CD4-positive, alpha-beta memory T cell (primary cell): Measurements from ENCODE around the gene GGTLC2. TPM values are rescaled to one million over a fixed set of nuclear protein-coding genes. Genes with fewer than 3 reads are reported as not detected.
"Not testable (repeated sequence)": the region's sequence is repeated elsewhere in the genome, so short reads cannot be mapped to it uniquely, and the experiment has no call there.

Experiments used
- CTCF ChIA-PET: fragments of 350-600 bp; sonication (Branson Sonifier 250); formaldehyde crosslinking; loops from one replicate; lab custom pipeline; 2021; ENCODE audit warnings: inconsistent platforms; ENCODE audit not compliant: partially characterized antibody; lab: Charles Lee
- POLR2A ChIA-PET: fragments of 350-600 bp; sonication (Branson Sonifier 250); formaldehyde crosslinking; loops from one replicate; lab custom pipeline; 2021; ENCODE audit not compliant: partially characterized antibody; lab: Charles Lee
- DNase-seq, 5 donors: peaks; one replicate each; pipeline versions ENCODE4 v3.0.0 to v3.0.0-alpha.2; 2020 to 2022; ENCODE audit warnings: mixed read lengths in 1 of 5
- H3K27ac ChIP-seq: one replicate; pipeline ENCODE4 v1.7.0; 2013; ENCODE audit warnings: low read depth, low read length
- H3K27me3 ChIP-seq: 2 replicates; pipeline ENCODE4 v1.7.0; 2013; ENCODE audit warnings: mild to moderate bottlenecking, low read length, moderate library complexity; ENCODE audit not compliant: insufficient read depth
- H3K36me3 ChIP-seq: 2 replicates; pipeline ENCODE4 v1.7.0; 2013; ENCODE audit warnings: mild to moderate bottlenecking, low read length, moderate library complexity; ENCODE audit not compliant: insufficient read depth
- H3K4me1 ChIP-seq: 2 replicates; pipeline ENCODE4 v1.7.0; 2013; ENCODE audit warnings: mild to moderate bottlenecking, low read length, moderate library complexity; ENCODE audit not compliant: insufficient read depth
- H3K4me3 ChIP-seq, 2 donors: one replicate each; pipeline ENCODE4 v1.7.0; 2013; ENCODE audit warnings: low read length in 2 of 2, mild to moderate bottlenecking in 1 of 2
- H3K9me3 ChIP-seq, 2 donors: one replicate each; pipeline ENCODE4 v1.7.0; 2013; ENCODE audit warnings: low read length in 2 of 2, control low read depth in 1 of 2; ENCODE audit not compliant: control insufficient read depth in 1 of 2
- H3K27ac Mint-ChIP-seq, 7 donors: one replicate each; pipeline ENCODE4 v1.8.0; 2020 to 2021; ENCODE audit warnings: mixed read lengths in 7 of 7, mild to moderate bottlenecking in 6 of 7, inconsistent platforms in 3 of 7, moderate library complexity in 3 of 7
- H3K27me3 Mint-ChIP-seq, 2 donors: one replicate each; pipeline ENCODE4 v1.8.0; 2020 to 2021; ENCODE audit warnings: mixed read lengths in 2 of 2
- H3K36me3 Mint-ChIP-seq, 2 donors: one replicate each; pipeline ENCODE4 v1.8.0; 2020 to 2021; ENCODE audit warnings: mixed read lengths in 2 of 2, inconsistent platforms in 1 of 2, mild to moderate bottlenecking in 1 of 2
- H3K4me1 Mint-ChIP-seq, 4 donors: one replicate each; pipeline ENCODE4 v1.8.0; 2020 to 2021; ENCODE audit warnings: mixed read lengths in 4 of 4, mild to moderate bottlenecking in 1 of 4
- H3K4me3 Mint-ChIP-seq, 8 donors: one replicate each; pipeline ENCODE4 v1.8.0; 2020 to 2021; ENCODE audit warnings: mixed read lengths in 8 of 8, mild to moderate bottlenecking in 7 of 8, moderate library complexity in 6 of 8, inconsistent platforms in 3 of 8
- H3K9me3 Mint-ChIP-seq, 8 donors: one replicate each; pipeline ENCODE4 v1.8.0; 2020 to 2021; ENCODE audit warnings: mixed read lengths in 8 of 8, mild to moderate bottlenecking in 5 of 8, inconsistent platforms in 3 of 8, moderate library complexity in 1 of 8
- intact Hi-C: fragments of 100-400 bp; cut with micrococcal nuclease; formaldehyde crosslinking; loops from one replicate; pipeline ENCODE4 v1.15.1; 2023
- polyA plus RNA-seq, 2 donors: library from polyadenylated mRNA; unstranded; fragments of 300-500 nt; fragmentation: Illumina TruSeq; gene quantifications; one replicate each; pipeline ENCODE4 v1.2.3, GENCODE V29; 2021
- total RNA-seq, 2 experiments: library from RNA; stranded (reverse); gene quantifications; one replicate each; pipeline ENCODE4 v1.2.3, GENCODE V29; 2021

GGTLC2 gene
- total RNA-seq (not detected), polyA plus RNA-seq (not detected)

- CTCF ChIA-PET: not testable (repeated sequence)
Observed at GRCh38 chr22:22644314-22644713, at the start of gene GGTLC2. Gene GGTLC2 (plus strand): TSS chr22:22644614. CDS start chr22:22646346, 1,732 bp downstream.

GRCh38 chr22:22595001-22595835 is 49.2 kb upstream of the GGTLC2 start:
- Histone ChIP-seq H3K4me1 (no peaks in the 10 kb centered on the region), H3K36me3 (no peaks in the 10 kb centered on the region), H3K27ac (no peak overlapping the region), H3K9me3 (no peaks in the 10 kb centered on the region), H3K4me3 (no peak overlapping the region), H3K27me3 (no peaks in the 10 kb centered on the region)
- Mint-ChIP-seq H3K9me3 (peaks cover 0 to 2% (median 0%) of the 10 kb centered on the region in 8 donors), H3K27me3 (peaks cover 4 to 6% of the 10 kb centered on the region in 2 donors), H3K36me3 (no peaks in the 10 kb centered on the region), H3K4me1 (peaks cover 0 to 4% (median 2%) of the 10 kb centered on the region in 4 donors), H3K27ac (peak overlapping the region in 1 of 7 donors; percentile 5), H3K4me3 (no peak overlapping the region)
- CTCF ChIA-PET: interaction anchor here (0.8 to 2.1 kb wide), 2 partner anchors 8 to 362 kb away, joined by 3 to 9 read pairs; no protein-coding TSS in a partner anchor
- intact Hi-C loops: loop anchor here (2.0 kb wide), 1 partner anchor 92 kb away; no protein-coding TSS in a partner anchor
- DNase-seq: no peak
- POLR2A ChIA-PET: no interaction called here

More at GRCh38 chr22:22644314-22644713, at the start of gene GGTLC2:
- H3K27ac Mint-ChIP-seq, H3K9me3 Mint-ChIP-seq, H3K4me1 Mint-ChIP-seq, H3K27ac ChIP-seq, H3K36me3 Mint-ChIP-seq, POLR2A ChIA-PET, H3K27me3 Mint-ChIP-seq, H3K36me3 ChIP-seq, H3K9me3 ChIP-seq, H3K4me1 ChIP-seq, DNase-seq, H3K4me3 ChIP-seq, H3K27me3 ChIP-seq, H3K4me3 Mint-ChIP-seq, intact Hi-C loops: not testable (repeated sequence)

- ChIA-PET POLR2A (no interaction called here), CTCF (interaction anchor here (0.6 to 2.3 kb wide), 2 partner anchors 11 to 13 kb away, joined by 3 to 11 read pairs; no protein-coding TSS in a partner anchor)
- Mint-ChIP-seq H3K27me3 (peaks cover 4 to 9% of the 10 kb centered on the region in 2 donors), H3K36me3 (no peaks in the 10 kb centered on the region), H3K9me3 (peaks cover 0 to 2% (median 0%) of the 10 kb centered on the region in 8 donors), H3K4me3 (no peak overlapping the region), H3K27ac (no peak overlapping the region), H3K4me1 (peaks cover 0 to 4% (median 2%) of the 10 kb centered on the region in 4 donors)
- Histone ChIP-seq H3K9me3 (no peaks in the 10 kb centered on the region), H3K36me3 (no peaks in the 10 kb centered on the region), H3K4me1 (no peaks in the 10 kb centered on the region), H3K4me3 (no peak overlapping the region), H3K27me3 (no peaks in the 10 kb centered on the region), H3K27ac (no peak overlapping the region)
- no peak for DNase-seq
- intact Hi-C loops: no loop called here
Observed at GRCh38 chr22:22598144-22598543, 46.3 kb upstream of the GGTLC2 start.

GRCh38 chr22:22599248-22599647 is 45.2 kb upstream of the GGTLC2 start:
- Histone ChIP-seq H3K4me3 (no peak overlapping the region), H3K4me1 (no peaks in the 10 kb centered on the region), H3K36me3 (no peaks in the 10 kb centered on the region), H3K9me3 (no peaks in the 10 kb centered on the region), H3K27me3 (no peaks in the 10 kb centered on the region), H3K27ac (no peak overlapping the region)
- Mint-ChIP-seq H3K27ac (no peak overlapping the region), H3K4me3 (no peak overlapping the region), H3K36me3 (no peaks in the 10 kb centered on the region), H3K9me3 (peaks cover 0 to 2% (median 0%) of the 10 kb centered on the region in 8 donors), H3K27me3 (peaks cover 0 to 9% of the 10 kb centered on the region in 2 donors), H3K4me1 (peaks cover 0 to under 1% (median 0%) of the 10 kb centered on the region in 4 donors)
- DNase-seq: no peak
- ChIA-PET CTCF (interaction anchor here (0.6 to 2.3 kb wide), 3 partner anchors 8 to 92 kb away, joined by 3 to 11 read pairs (median 8); no protein-coding TSS in a partner anchor), POLR2A (no interaction called here)
- intact Hi-C loops: no loop called here

- Mint-ChIP-seq H3K4me1 (peaks cover 0 to 3% (median 0%) of the 10 kb centered on the region in 4 donors), H3K9me3 (peaks cover 0 to 2% (median 0%) of the 10 kb centered on the region in 8 donors), H3K27me3 (peaks cover 0 to 9% of the 10 kb centered on the region in 2 donors), H3K4me3 (no peak overlapping the region), H3K36me3 (no peaks in the 10 kb centered on the region), H3K27ac (no peak overlapping the region)
- DNase-seq: no peak
- Histone ChIP-seq H3K9me3 (no peaks in the 10 kb centered on the region), H3K27me3 (no peaks in the 10 kb centered on the region), H3K4me3 (no peak overlapping the region), H3K36me3 (no peaks in the 10 kb centered on the region), H3K27ac (no peak overlapping the region), H3K4me1 (no peaks in the 10 kb centered on the region)
- intact Hi-C loops: no loop called here
- POLR2A ChIA-PET: no interaction called here
- CTCF ChIA-PET: interaction anchor here (1.1 to 2.0 kb wide), 2 partner anchors 10 to 12 kb away, joined by 3 to 8 read pairs; no protein-coding TSS in a partner anchor
Observed at GRCh38 chr22:22600531-22601261, 43.7 kb upstream of the GGTLC2 start.

- intact Hi-C loops: no loop called here
Observed at GRCh38 chr22:22603470-22603947, 40.9 kb upstream of the GGTLC2 start.

More at GRCh38 chr22:22603470-22603947, 40.9 kb upstream of the GGTLC2 start:
- Mint-ChIP-seq H3K4me1 (peaks cover 0 to 8% (median 2%) of the 10 kb centered on the region in 4 donors), H3K4me3 (no peak overlapping the region), H3K9me3 (peaks cover 0 to 4% (median 0%) of the 10 kb centered on the region in 8 donors), H3K27ac (no peak overlapping the region), H3K27me3 (peaks cover 0 to 7% of the 10 kb centered on the region in 2 donors), H3K36me3 (no peaks in the 10 kb centered on the region)
- ChIA-PET POLR2A (no interaction called here), CTCF (no interaction called here)
- Histone ChIP-seq H3K27me3 (no peaks in the 10 kb centered on the region), H3K36me3 (no peaks in the 10 kb centered on the region), H3K27ac (no peak overlapping the region), H3K9me3 (no peaks in the 10 kb centered on the region), H3K4me3 (no peak overlapping the region), H3K4me1 (no peaks in the 10 kb centered on the region)
- no peak for DNase-seq
